ENCODE results near the gene RNF32.

RNF32 gene

GRCh38 chr7:156620291-156620675, 20.3 kb upstream of the RNF32 start:
- intact Hi-C loops (cut with DNase I; ENCODE audit: low total_unique reads): no loop called here

GRCh38 chr7:156621652-156622051, 18.9 kb upstream of the RNF32 start:
- intact Hi-C loops (cut with DNase I; ENCODE audit: low total_unique reads): no loop called here
- no peak for TF ChIP-seq CTCF (IDR thresholded peaks at IDR 0.05)

More at GRCh38 chr7:156620291-156620675, 20.3 kb upstream of the RNF32 start:
- TF ChIP-seq CTCF (IDR thresholded peaks at IDR 0.05): no peak
- no peaks in the 10 kb centered on the region for H3K36me3 ChIP-seq
- H3K27me3 ChIP-seq: peaks cover 0 to 31% of the 10 kb centered on the region in 2 donors
- H3K27ac ChIP-seq: no peak overlapping the region
- no peak for DNase-seq
- H3K4me3 ChIP-seq: no peak overlapping the region
- H3K4me1 ChIP-seq: peaks cover 0 to 5% (median 0%) of the 10 kb centered on the region in 4 donors
- peaks cover 0 to 42% (median 4%) of the 10 kb centered on the region in 3 donors for H3K9me3 ChIP-seq

GRCh38 chr7:156625580-156625979, 15.0 kb upstream of the RNF32 start:
- Histone ChIP-seq H3K9me3 (peaks cover 0 to 49% (median 16%) of the 10 kb centered on the region in 3 donors), H3K4me1 (no peaks in the 10 kb centered on the region), H3K36me3 (no peaks in the 10 kb centered on the region), H3K4me3 (no peak overlapping the region), H3K27me3 (no peaks in the 10 kb centered on the region), H3K27ac (no peak overlapping the region)
- intact Hi-C loops (cut with DNase I; ENCODE audit: low total_unique reads): no loop called here
- TF ChIP-seq CTCF (IDR thresholded peaks at IDR 0.05): no peak
- DNase-seq: no peak

More at GRCh38 chr7:156621652-156622051, 18.9 kb upstream of the RNF32 start:
- Histone ChIP-seq H3K4me3 (no peak overlapping the region), H3K27me3 (peaks cover 0 to 21% of the 10 kb centered on the region in 2 donors), H3K27ac (no peak overlapping the region), H3K9me3 (peaks cover 0 to 37% (median 4%) of the 10 kb centered on the region in 3 donors), H3K36me3 (no peaks in the 10 kb centered on the region), H3K4me1 (peaks cover 0 to under 1% (median 0%) of the 10 kb centered on the region in 4 donors)
- no peak for DNase-seq

GRCh38 chr7:156626220-156626895, 14.2 kb upstream of the RNF32 start:
- DNase-seq: no peak
- Histone ChIP-seq H3K27me3 (no peaks in the 10 kb centered on the region), H3K36me3 (no peaks in the 10 kb centered on the region), H3K4me3 (no peak overlapping the region), H3K27ac (no peak overlapping the region), H3K9me3 (peaks cover 0 to 44% (median 16%) of the 10 kb centered on the region in 3 donors), H3K4me1 (no peaks in the 10 kb centered on the region)
- intact Hi-C loops (cut with DNase I; ENCODE audit: low total_unique reads): no loop called here
- no peak for TF ChIP-seq CTCF (IDR thresholded peaks at IDR 0.05)

- no peaks in the 10 kb centered on the region for H3K4me1 ChIP-seq
- no peaks in the 10 kb centered on the region for H3K27me3 ChIP-seq
- H3K4me3 ChIP-seq: no peak overlapping the region
- no peak overlapping the region for H3K27ac ChIP-seq
- peaks cover 0 to 35% (median 16%) of the 10 kb centered on the region in 3 donors for H3K9me3 ChIP-seq
- TF ChIP-seq CTCF (IDR thresholded peaks at IDR 0.05): no peak
- intact Hi-C loops (cut with DNase I; ENCODE audit: low total_unique reads): no loop called here
- no peak for DNase-seq
- H3K36me3 ChIP-seq: no peaks in the 10 kb centered on the region
Observed at GRCh38 chr7:156628562-156628961, 12.0 kb upstream of the RNF32 start.
